Neuronal stem cell (in vitro differentiated cells): ENCODE measurements around the gene FN3KRP.
A peak's percentile ranks its signal among the peaks of the same experiment; 100 is the strongest.

Experiments
- DNase-seq: peaks from one replicate; pipeline ENCODE4 v3.0.0-alpha.2; 2013; ENCODE audit warnings: low spot score
- H2AFZ ChIP-seq: one replicate; pipeline ENCODE4 v1.6.1; 2013; ENCODE audit warnings: mild to moderate bottlenecking, low read length, inconsistent platforms
- H2AK5ac ChIP-seq: 2 replicates; pipeline ENCODE4 v1.6.1; 2013; ENCODE audit warnings: low read depth, mild to moderate bottlenecking, inconsistent platforms, low read length, moderate library complexity, mixed read lengths
- H2BK120ac ChIP-seq: 2 replicates; pipeline ENCODE4 v1.6.1; 2013; ENCODE audit warnings: low read depth, mild to moderate bottlenecking, inconsistent platforms, low read length, moderate library complexity, mixed read lengths
- H2BK12ac ChIP-seq: one replicate; pipeline ENCODE4 v1.6.1; 2013; ENCODE audit warnings: low read length, inconsistent platforms
- H2BK15ac ChIP-seq: 2 replicates; pipeline ENCODE4 v1.6.1; 2013; ENCODE audit warnings: mild to moderate bottlenecking, low read length, inconsistent platforms, mixed read lengths
- H2BK5ac ChIP-seq: one replicate; pipeline ENCODE4 v1.6.1; 2013; ENCODE audit warnings: inconsistent platforms, mild to moderate bottlenecking, low read length, moderate library complexity
- H3K14ac ChIP-seq: one replicate; pipeline ENCODE4 v1.6.1; 2013; ENCODE audit warnings: low read length, inconsistent platforms
- H3K18ac ChIP-seq: 2 replicates; pipeline ENCODE4 v1.6.1; 2013; ENCODE audit warnings: low read length, inconsistent platforms
- H3K23ac ChIP-seq: 2 replicates; pipeline ENCODE4 v1.6.1; 2013; ENCODE audit warnings: low read depth, mild to moderate bottlenecking, mixed read lengths, low read length, inconsistent platforms; ENCODE audit not compliant: poor library complexity
- H3K27ac ChIP-seq: replicated peaks from 3 replicates; pipeline ENCODE4 v1.5.1; 2013; ENCODE audit warnings: low read length, inconsistent platforms
- H3K27me3 ChIP-seq, 3 experiments: 2 replicates each; pipeline ENCODE4 v1.6.1; 2013; ENCODE audit warnings: low read length in 3 of 3, mild to moderate bottlenecking in 2 of 3, inconsistent platforms in 1 of 3, low read depth in 1 of 3, mixed read lengths in 1 of 3, moderate library complexity in 1 of 3; ENCODE audit not compliant: control insufficient read depth in 3 of 3, insufficient read depth in 3 of 3
- H3K36me3 ChIP-seq, 2 donors: replicated peaks in 1 of 2; 2 replicates each; pipeline ENCODE4 v1.6.1; 2013; ENCODE audit warnings: low read length in 2 of 2; ENCODE audit not compliant: control insufficient read depth in 2 of 2, insufficient read depth in 2 of 2
- H3K4ac ChIP-seq: 2 replicates; pipeline ENCODE4 v1.6.1; 2013; ENCODE audit warnings: inconsistent platforms, mild to moderate bottlenecking, low read length, moderate library complexity
- H3K4me1 ChIP-seq, 2 donors: 1 replicate in 1 of 2; 2 replicates in 1 of 2; pipeline ENCODE4 v1.6.1; 2013; ENCODE audit warnings: low read length in 2 of 2, low read depth in 1 of 2; ENCODE audit not compliant: control insufficient read depth in 2 of 2, insufficient read depth in 1 of 2
- H3K4me2 ChIP-seq: one replicate; pipeline ENCODE4 v1.6.1; 2013; ENCODE audit warnings: mild to moderate bottlenecking, low read length, inconsistent platforms; ENCODE audit not compliant: insufficient read depth, poor library complexity, severe bottlenecking
- H3K4me3 ChIP-seq, 2 donors: 2 replicates each; pipeline ENCODE4 v1.5.1; 2013; ENCODE audit warnings: low read length in 2 of 2, mild to moderate bottlenecking in 2 of 2, inconsistent platforms in 1 of 2, moderate library complexity in 1 of 2
- H3K79me1 ChIP-seq: one replicate; pipeline ENCODE4 v1.6.1; 2013; ENCODE audit warnings: low read depth, mild to moderate bottlenecking, inconsistent platforms, low read length, moderate library complexity
- H3K9ac ChIP-seq: one replicate; pipeline ENCODE4 v1.6.1; 2013; ENCODE audit warnings: mild to moderate bottlenecking, low read depth, low read length, inconsistent platforms; ENCODE audit not compliant: poor library complexity
- H3K9me3 ChIP-seq, 2 donors: replicated peaks in 1 of 2; 2 replicates each; pipeline versions ENCODE3 to v1.6.1; 2013; ENCODE audit warnings: low read length in 2 of 2, mild to moderate bottlenecking in 2 of 2, inconsistent platforms in 1 of 2, low read depth in 1 of 2, mixed read lengths in 1 of 2, moderate library complexity in 1 of 2; ENCODE audit not compliant: control insufficient read depth in 2 of 2, insufficient read depth in 1 of 2
- H4K8ac ChIP-seq: one replicate; pipeline ENCODE4 v1.6.1; 2013; ENCODE audit warnings: low read depth, mild to moderate bottlenecking, inconsistent platforms, low read length, moderate library complexity
- H4K91ac ChIP-seq: one replicate; pipeline ENCODE4 v1.6.1; 2013; ENCODE audit warnings: low read length, low read depth, mild to moderate bottlenecking, inconsistent platforms; ENCODE audit not compliant: poor library complexity
- WGBS, 2 donors: extraction: QIAGEN DNeasy Blood & Tissue Kit; methylation state at CpG; one replicate each; pipeline ENCODE4 v1.1.7; 2013; ENCODE audit warnings: missing lambda C conversion rate in 2 of 2, mixed read lengths in 1 of 2; ENCODE audit not compliant: insufficient read length in 2 of 2, insufficient replicate concordance in 1 of 2; ENCODE audit errors: extremely low coverage in 2 of 2; 5-methylcytosine and 5-hydroxymethylcytosine counted together

FN3KRP gene

DNA sequence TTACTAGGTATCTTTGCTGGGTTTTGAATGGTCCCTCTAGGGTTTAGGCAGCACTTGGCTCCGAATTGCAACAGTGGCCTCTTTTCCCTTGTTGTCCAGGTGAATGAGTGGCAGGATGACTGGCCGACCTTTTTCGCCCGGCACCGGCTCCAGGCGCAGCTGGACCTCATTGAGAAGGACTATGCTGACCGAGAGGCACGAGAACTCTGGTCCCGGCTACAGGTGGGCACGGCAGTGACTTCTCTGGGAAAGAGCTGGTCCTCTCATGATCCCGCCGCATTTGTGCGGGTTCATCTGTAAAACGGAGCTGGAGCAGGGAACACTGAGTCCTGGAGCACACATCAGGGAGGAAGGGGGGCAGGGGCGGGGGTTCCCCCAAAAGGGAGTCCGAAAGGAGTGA, 32.2 kb downstream of the FN3KRP start:
- no peak overlapping the region for H4K8ac ChIP-seq
- H3K4ac ChIP-seq, result no peak overlapping the region
- H3K27me3 ChIP-seq, result peaks cover 0 to 8% (median 2%) of the 10 kb centered on the region in 3 experiments
- peaks cover 6 to 19% of the 10 kb centered on the region in 2 donors for H3K9me3 ChIP-seq
- H3K79me1 ChIP-seq, result peaks cover 9% of the 10 kb centered on the region
- H4K91ac ChIP-seq, result no peak overlapping the region
- H2BK5ac ChIP-seq, result no peak overlapping the region
- no peak overlapping the region for H3K4me2 ChIP-seq
- H2BK15ac ChIP-seq, result no peak overlapping the region
- no peak overlapping the region for H3K14ac ChIP-seq
- no peak overlapping the region for H3K18ac ChIP-seq
- H2BK120ac ChIP-seq, result no peak overlapping the region
- H3K4me1 ChIP-seq, result peaks cover 4 to 6% of the 10 kb centered on the region in 2 donors
- H2AK5ac ChIP-seq, result no peak overlapping the region
- no peak overlapping the region for H3K23ac ChIP-seq
- no CpG with 5 or more reads among the region's 16 CpGs for WGBS, 2 donors
- DNase-seq, result no peak
- H3K4me3 ChIP-seq, result no peak overlapping the region
- H3K27ac ChIP-seq, result no peak overlapping the region
- no peak overlapping the region for H3K9ac ChIP-seq
- peaks cover 1 to 11% of the 10 kb centered on the region in 2 donors for H3K36me3 ChIP-seq
- no peak overlapping the region for H2BK12ac ChIP-seq
- no peak overlapping the region for H2AFZ ChIP-seq

DNA sequence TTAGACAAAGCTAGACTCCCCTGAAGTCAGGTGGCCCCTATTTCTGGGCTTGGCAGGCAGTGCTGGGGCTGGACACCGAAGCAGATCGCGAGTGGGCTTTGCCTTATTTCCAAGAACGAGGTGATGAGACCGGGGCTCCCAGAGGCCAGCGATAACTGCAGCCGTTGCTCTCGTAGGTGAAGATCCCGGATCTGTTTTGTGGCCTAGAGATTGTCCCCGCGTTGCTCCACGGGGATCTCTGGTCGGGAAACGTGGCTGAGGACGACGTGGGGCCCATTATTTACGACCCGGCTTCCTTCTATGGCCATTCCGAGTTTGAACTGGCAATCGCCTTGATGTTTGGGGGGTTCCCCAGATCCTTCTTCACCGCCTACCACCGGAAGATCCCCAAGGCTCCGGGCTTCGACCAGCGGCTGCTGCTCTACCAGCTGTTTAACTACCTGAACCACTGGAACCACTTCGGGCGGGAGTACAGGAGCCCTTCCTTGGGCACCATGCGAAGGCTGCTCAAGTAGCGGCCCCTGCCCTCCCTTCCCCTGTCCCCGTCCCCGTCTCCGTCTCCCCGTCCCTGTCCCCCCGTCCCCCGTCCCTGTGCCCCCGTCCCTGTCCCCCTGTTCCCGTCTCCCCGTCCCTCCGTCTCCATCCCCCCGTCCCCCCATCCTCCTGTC, 33.9 kb downstream of the FN3KRP start:
- Histone ChIP-seq H4K8ac (no peak overlapping the region), H2BK12ac (no peak overlapping the region), H3K14ac (peak overlapping the region; percentile 4), H3K18ac (no peak overlapping the region), H2BK5ac (no peak overlapping the region), H3K36me3 (peaks cover 0 to 11% of the 10 kb centered on the region in 2 donors), H4K91ac (no peak overlapping the region), H3K9me3 (peaks cover 5 to 16% of the 10 kb centered on the region in 2 donors), H3K27me3 (peaks cover 0 to 8% (median 2%) of the 10 kb centered on the region in 3 experiments), H3K9ac (no peak overlapping the region), H2BK15ac (no peak overlapping the region), H2BK120ac (no peak overlapping the region), H2AFZ (no peak overlapping the region), H3K4me3 (no peak overlapping the region), H3K4ac (no peak overlapping the region), H3K23ac (peak overlapping the region; percentile 77), H2AK5ac (peak overlapping the region; percentile 43), H3K4me2 (no peak overlapping the region), H3K79me1 (peaks cover 9% of the 10 kb centered on the region), H3K27ac (no peak overlapping the region), H3K4me1 (peaks cover 9 to 10% of the 10 kb centered on the region in 2 donors)
- no CpG with 5 or more reads among the region's 40 CpGs for WGBS, 2 donors
- no peak for DNase-seq

DNA sequence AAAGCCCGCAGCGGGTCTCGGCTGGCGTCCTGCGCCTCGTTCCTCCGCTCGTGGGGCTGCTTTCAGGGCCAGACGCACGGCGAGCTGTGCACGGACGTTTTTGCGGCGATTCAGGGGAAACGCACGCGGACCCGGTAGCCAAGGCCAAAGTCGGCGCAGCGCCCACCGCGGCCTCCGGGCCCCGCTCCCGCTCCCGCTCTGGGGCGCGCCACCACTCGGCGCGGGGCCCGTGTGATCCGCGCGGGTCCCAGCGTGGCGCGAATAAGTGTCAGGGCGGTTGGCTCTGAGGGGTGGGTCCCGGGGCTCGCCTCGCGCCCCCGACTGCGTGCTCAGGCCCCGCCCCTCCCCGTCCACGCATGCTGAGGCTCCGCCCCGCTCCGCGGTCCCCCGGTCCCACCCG, 34.7 kb downstream of the FN3KRP start:
- H4K8ac ChIP-seq, result no peak overlapping the region
- H3K9ac ChIP-seq, result peak overlapping the region; percentile 87
- H3K27ac ChIP-seq, result no peak overlapping the region
- H2AK5ac ChIP-seq, result peak overlapping the region; percentile 67
- H2BK15ac ChIP-seq, result peak overlapping the region; percentile 60
- peaks cover 9 to 15% of the 10 kb centered on the region in 2 donors for H3K4me1 ChIP-seq
- no peak overlapping the region for H3K14ac ChIP-seq
- H3K18ac ChIP-seq, result peak overlapping the region; percentile 95
- H3K23ac ChIP-seq, result peak overlapping the region; percentile 67
- peak overlapping the region; percentile 47 to 89 for H3K4me3 ChIP-seq
- no peak overlapping the region for H4K91ac ChIP-seq
- H2BK12ac ChIP-seq, result no peak overlapping the region
- no peak for DNase-seq
- no CpG with 5 or more reads among the region's 56 CpGs for WGBS, 2 donors
- H3K4ac ChIP-seq, result no peak overlapping the region
- peak overlapping the region; percentile 92 for H2AFZ ChIP-seq
- H3K79me1 ChIP-seq, result peaks cover 10% of the 10 kb centered on the region
- no peak overlapping the region for H2BK120ac ChIP-seq
- H3K4me2 ChIP-seq, result peak overlapping the region; percentile 98
- peaks cover 2 to 19% of the 10 kb centered on the region in 2 donors for H3K36me3 ChIP-seq
- H2BK5ac ChIP-seq, result no peak overlapping the region
- H3K27me3 ChIP-seq, result peaks cover 0 to 8% (median 2%) of the 10 kb centered on the region in 3 experiments
- H3K9me3 ChIP-seq, result peaks cover 5 to 10% of the 10 kb centered on the region in 2 donors

DNA sequence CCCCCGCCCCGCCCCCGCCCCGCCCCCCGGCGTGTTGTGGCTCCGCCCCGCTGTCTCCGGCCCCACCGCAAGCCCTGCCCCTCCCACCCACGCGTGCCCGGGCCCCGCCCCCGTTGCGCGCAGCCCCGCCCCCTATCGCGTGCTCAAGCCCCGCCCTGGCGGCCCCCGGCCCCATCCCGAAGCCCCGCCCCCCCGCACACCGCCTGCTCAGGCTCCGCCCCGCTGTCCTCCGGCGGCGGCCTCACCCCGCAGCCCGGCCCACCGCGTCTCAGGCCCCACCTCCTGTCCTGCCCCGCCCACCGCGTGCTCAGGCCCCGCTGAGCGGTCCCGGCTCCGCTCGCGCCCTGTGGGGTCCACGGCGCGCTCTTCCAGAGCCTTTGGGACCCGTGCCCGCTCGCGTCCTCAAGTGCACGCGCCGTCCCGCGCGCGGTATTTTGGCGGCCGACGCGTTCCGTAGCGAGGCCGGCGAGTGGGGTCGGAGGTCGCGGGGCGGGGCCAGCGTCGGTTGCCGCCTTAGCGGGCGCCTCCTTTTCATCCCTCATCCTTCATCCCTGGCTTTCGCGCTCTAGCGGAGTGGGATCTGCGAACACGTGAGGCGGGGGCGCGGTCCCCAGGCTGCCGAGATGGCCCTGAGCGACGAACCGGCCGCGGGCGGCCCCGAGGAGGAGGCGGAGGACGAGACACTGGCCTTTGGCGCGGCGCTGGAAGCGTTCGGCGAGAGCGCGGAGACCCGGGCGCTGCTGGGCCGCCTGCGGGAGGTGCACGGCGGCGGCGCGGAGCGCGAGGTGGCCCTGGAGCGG, 35.3 kb downstream of the FN3KRP start, which contains the start of gene TBCD:
TSS of gene TBCD (plus strand) at position 495 of the 800 bp plus-strand sequence. CDS start at position 624, 129 bp downstream.
- H3K23ac ChIP-seq, result peak within 1 kb of the TSS; percentile 92
- peak within 1 kb of the TSS; percentile 98 for H3K4me2 ChIP-seq
- no peak within 1 kb of the TSS for H2BK120ac ChIP-seq
- peak within 1 kb of the TSS; percentile 99 for H3K18ac ChIP-seq
- peaks cover 11% of the 10 kb centered on the region for H3K79me1 ChIP-seq
- H3K36me3 ChIP-seq, result peaks cover 3 to 25% of the 10 kb centered on the region in 2 donors
- no peak within 1 kb of the TSS for H2BK12ac ChIP-seq
- peak within 1 kb of the TSS; percentile 89 to 99 for H3K4me3 ChIP-seq
- H3K27me3 ChIP-seq, result peaks cover 0 to 8% (median 2%) of the 10 kb centered on the region in 3 experiments
- no CpG with 5 or more reads among the region's 114 CpGs for WGBS, 2 donors
- H3K9ac ChIP-seq, result peak within 1 kb of the TSS; percentile 96
- peaks cover 5 to 9% of the 10 kb centered on the region in 2 donors for H3K9me3 ChIP-seq
- H3K4ac ChIP-seq, result no peak within 1 kb of the TSS
- peak within 1 kb of the TSS; percentile 99 for H2AFZ ChIP-seq
- peak within 1 kb of the TSS; percentile 67 for H2AK5ac ChIP-seq
- peak within 1 kb of the TSS; percentile 79 for H2BK5ac ChIP-seq
- H3K4me1 ChIP-seq, result peaks cover 9 to 15% of the 10 kb centered on the region in 2 donors
- peak within 1 kb of the TSS; percentile 86 for H3K27ac ChIP-seq
- H3K14ac ChIP-seq, result peak within 1 kb of the TSS; percentile 90
- H4K91ac ChIP-seq, result no peak within 1 kb of the TSS
- peak within 1 kb of the TSS; percentile 60 for H2BK15ac ChIP-seq
- H4K8ac ChIP-seq, result no peak within 1 kb of the TSS
- peak; percentile 92 for DNase-seq
